ENCODE data around the gene RGR. TPM values are rescaled to one million over a fixed set of nuclear protein-coding genes. Genes with fewer than 3 reads are reported as not detected.

Gene RGR
- total and polyA plus RNA-seq, 2 donors: 0.27 to 0.74 TPM

DNA sequence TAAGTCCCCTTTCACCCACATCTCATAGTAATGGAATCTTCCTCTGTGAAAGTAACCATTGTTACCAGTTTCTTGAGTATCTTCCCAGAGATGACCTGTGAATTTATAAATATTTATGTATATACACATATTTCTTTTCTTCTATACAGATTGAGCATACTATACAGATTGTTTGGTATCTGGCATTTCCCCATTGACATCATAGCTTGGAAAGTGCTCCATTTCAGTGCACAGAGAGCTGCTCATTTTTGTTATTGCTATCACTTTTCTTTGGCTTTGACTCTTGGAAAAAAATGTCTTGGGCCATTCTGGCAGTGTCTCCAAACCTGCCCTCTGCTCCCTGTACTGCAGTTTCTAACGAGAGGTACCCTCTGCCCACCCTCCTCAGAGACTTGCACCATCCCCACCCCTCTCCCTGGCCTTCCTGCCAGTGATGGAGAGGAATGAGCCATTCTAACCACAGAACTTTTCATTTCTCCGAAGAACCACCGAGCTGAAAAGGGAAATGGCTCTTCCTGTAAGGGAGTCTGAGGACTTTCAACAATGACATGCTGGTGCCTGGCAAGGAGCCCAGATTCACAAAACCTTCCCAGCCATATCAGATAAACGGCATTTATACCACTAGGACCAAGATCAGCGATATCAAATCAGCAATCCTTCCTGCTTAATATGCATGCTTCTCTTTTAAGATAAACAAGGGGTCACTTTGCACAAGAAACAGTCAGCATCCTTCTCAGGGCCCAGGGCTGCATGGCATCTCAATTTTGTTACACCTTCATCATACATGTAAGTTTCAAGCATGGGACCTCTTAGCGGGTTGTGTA is 63.8 kb downstream of the RGR start:
- no peak overlapping the region for H3K4me3 ChIP-seq (ENCODE audit: low read depth, low read length)
- no peaks in the 10 kb centered on the region for H3K4me1 ChIP-seq (ENCODE audit: insufficient read depth)
- H3K36me3 ChIP-seq (ENCODE audit: insufficient read depth): peaks cover 2% of the 10 kb centered on the region
- DNase-seq (ENCODE audit: extremely low spot score): no peak
- H3K27ac ChIP-seq (ENCODE audit: low read depth): no peak overlapping the region
- WGBS: 17% methylated on average over 6 of the region's 6 CpGs

Other genes starting within 250 kb of the RGR start
- 108 TPM for gene GHITM, start 105.5 kb upstream of the RGR start, total RNA-seq
- gene GHITM, start 105.5 kb upstream of the RGR start, polyA plus RNA-seq: 172 TPM
- 16.6 TPM for gene GPR15LG, start 71.3 kb upstream of the RGR start, total RNA-seq
- 18.6 TPM for gene GPR15LG, start 71.3 kb upstream of the RGR start, polyA plus RNA-seq
- gene CDHR1, start 50.5 kb upstream of the RGR start, total RNA-seq: 0.32 TPM
- 0.08 TPM for gene CDHR1, start 50.5 kb upstream of the RGR start, polyA plus RNA-seq
- not detected for gene LRIT2, start 19.5 kb upstream of the RGR start, total RNA-seq
- gene LRIT2, start 19.5 kb upstream of the RGR start, polyA plus RNA-seq: not detected
- gene LRIT1, start 3.5 kb upstream of the RGR start, total RNA-seq: not detected
- gene LRIT1, start 3.5 kb upstream of the RGR start, polyA plus RNA-seq: not detected
- gene CCSER2, start 83.5 kb downstream of the RGR start, total RNA-seq: 75.4 TPM
- gene CCSER2, start 83.5 kb downstream of the RGR start, polyA plus RNA-seq: 22.1 TPM